Activated T-cell treated with anti-CD3 and anti-CD28 coated beads for 1 hour (primary cell): ENCODE measurements around the gene SSX7.
"Not testable (repeated sequence)": the region's sequence is repeated elsewhere in the genome, so short reads cannot be mapped to it uniquely, and the experiment has no call there.

ENCODE experiments used
- DNase-seq: peaks from one replicate; pipeline ENCODE4 v3.0.0-alpha.2; 2020; ENCODE audit warnings: low read depth

Gene SSX7, protein sequence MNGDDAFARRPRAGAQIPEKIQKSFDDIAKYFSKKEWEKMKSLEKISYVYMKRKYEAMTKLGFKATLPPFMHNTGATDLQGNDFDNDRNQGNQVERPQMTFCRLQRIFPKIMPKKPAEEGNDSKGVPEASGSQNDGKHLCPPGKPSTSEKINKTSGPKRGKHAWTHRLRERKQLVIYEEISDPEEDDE

GRCh38 chrX:52654800-52655199, at the start of gene SSX7:
Gene SSX7 (minus strand): TSS chrX:52654900. CDS start chrX:52653472, 1,428 bp downstream.
- DNase-seq, result not testable (repeated sequence)

- not testable (repeated sequence) for DNase-seq
Measured at GRCh38 chrX:52692034-52692433, 37.3 kb upstream of the SSX7 start.

DNA sequence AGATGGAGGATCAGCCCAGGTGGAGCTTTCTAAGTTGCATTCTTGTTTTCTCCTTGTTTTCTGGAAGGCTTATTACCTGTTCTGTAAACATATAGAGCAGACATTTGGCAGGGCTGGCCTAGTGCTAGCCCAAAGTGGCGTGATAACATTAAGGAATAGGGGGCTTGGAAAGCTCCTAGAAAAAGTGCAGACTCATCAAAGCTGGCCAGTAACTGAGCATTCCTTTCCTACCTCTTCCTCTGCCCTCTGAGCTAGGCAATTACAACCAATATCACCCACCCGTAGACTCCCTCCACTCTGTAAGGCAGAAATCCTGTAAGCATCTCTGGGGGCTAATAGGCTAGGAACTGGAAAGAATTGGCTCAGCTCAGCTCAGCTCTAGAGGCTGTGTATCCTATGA, 7.5 kb upstream of the SSX7 start:
- DNase-seq, result not testable (repeated sequence)

DNA sequence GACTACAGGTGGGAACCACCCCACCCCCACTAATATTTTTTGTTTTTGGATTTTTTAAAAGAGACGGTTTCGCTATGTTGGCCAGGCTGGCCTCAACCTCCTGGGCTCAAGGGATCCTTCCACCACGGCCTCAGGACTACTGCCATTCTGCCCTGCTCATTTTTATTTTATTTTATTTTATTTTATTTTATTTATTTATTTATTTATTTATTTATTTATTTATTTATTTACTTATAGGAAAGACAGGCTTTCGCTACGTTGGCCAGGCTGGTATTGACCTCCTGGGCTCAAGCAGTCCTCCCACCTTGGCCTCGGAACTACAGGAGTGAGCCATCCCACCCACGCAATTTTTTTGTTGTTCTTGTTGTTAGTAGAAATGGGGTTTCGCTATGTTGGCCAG, 775 bp upstream of the SSX7 start:
- DNase-seq, result not testable (repeated sequence)

GRCh38 chrX:52650676-52651075, 4.0 kb downstream of the SSX7 start:
- not testable (repeated sequence) for DNase-seq

DNA sequence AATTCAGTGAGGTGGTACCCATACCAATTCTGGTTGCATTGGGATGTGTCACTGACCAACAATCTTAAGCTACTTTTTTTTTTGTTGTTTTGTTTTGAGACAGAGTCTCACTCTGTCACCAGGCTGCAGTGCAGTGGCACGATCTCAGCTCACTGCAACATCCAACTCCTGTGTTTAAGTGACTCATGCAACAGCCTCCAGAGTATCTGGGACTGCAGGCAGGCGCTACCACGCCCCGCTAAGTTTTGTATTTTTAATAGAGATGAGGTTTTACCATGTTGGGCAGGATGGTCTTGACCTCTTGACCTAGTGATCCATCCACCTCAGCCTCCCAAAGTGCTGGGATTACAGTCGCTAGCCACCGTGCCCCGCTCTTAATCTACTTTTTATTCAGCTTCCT, 5.7 kb downstream of the SSX7 start:
- DNase-seq, result not testable (repeated sequence)

DNA sequence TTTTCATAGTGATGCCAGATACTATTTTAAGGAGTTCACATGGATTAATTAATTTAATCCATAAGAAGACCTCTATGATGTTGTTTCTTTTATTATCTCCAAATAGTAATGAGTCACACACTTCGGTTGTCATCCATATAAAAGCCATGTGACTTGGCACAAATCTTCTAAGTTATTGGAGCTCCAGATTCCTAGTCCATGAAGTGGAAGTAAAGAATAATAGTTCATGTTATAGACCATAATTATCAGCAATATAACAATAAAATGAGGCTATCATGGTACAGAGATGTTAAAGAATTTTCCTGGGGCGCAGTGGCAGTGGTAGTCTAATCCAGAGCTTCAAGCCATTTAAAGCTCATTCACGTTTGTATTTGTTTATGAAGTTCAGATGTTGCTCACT, 26.2 kb downstream of the SSX7 start:
- DNase-seq, result not testable (repeated sequence)

DNA sequence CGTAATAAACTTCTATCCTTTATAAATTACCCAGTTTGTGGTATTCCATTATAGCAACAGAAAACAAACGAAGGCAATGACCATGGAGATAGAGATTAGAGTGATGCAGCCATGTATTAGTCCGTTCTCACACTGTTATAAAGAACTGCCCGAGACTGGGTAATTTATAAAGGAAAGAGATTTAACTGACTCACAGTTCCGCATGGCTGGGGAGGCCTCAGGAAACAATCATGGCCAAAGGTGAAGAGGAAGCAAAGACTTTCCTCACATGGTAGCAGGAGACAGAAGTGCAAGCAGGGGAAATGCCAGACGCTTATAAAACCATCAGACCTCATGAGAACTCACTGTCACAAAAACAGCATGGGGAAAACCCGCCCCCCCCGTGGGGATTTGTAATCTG, 34.0 kb downstream of the SSX7 start:
- not testable (repeated sequence) for DNase-seq

- no peak for DNase-seq
Measured at GRCh38 chrX:52608961-52609360, 45.7 kb downstream of the SSX7 start.

- not testable (repeated sequence) for DNase-seq
Measured at GRCh38 chrX:52603151-52603550, 51.5 kb downstream of the SSX7 start.

GRCh38 chrX:52598886-52599285, 55.8 kb downstream of the SSX7 start:
- no peak for DNase-seq

- no peak for DNase-seq
Measured at GRCh38 chrX:52594658-52595057, 60.0 kb downstream of the SSX7 start.
